Astrocyte (in vitro differentiated cells and primary cell): ENCODE results near the gene AKR1A1. TPM values are rescaled to one million over a fixed set of nuclear protein-coding genes. Genes with fewer than 3 reads are reported as not detected.

Experiments used
- total RNA-seq: library from RNA; stranded (reverse); gene quantifications from 2 replicates; pipeline ENCODE4 v1.2.1, GENCODE V29; 2021

AKR1A1 gene
- total RNA-seq, 1 donor from 2014 or later = 118 TPM

Other genes starting within 250 kb of the AKR1A1 start
- gene HPDL, start 223.9 kb upstream of the AKR1A1 start, total RNA-seq = 0.61 and 0.70 TPM in 2 replicates
- gene TOE1, start 210.7 kb upstream of the AKR1A1 start, total RNA-seq = 4.3 TPM in 2 replicates
- 6.0 and 6.6 TPM in 2 replicates for gene MUTYH, start 210.4 kb upstream of the AKR1A1 start, total RNA-seq
- 1.7 and 2.0 TPM in 2 replicates for gene TESK2, start 59.7 kb upstream of the AKR1A1 start, total RNA-seq
- 3.0 and 3.5 TPM in 2 replicates for gene CCDC163, start 50.8 kb upstream of the AKR1A1 start, total RNA-seq
- 5.4 and 6.2 TPM in 2 replicates for gene MMACHC, start 50.5 kb upstream of the AKR1A1 start, total RNA-seq
- gene PRDX1, start 28.9 kb upstream of the AKR1A1 start, total RNA-seq = 861 and 986 TPM in 2 replicates
- gene NASP, start 33.2 kb downstream of the AKR1A1 start, total RNA-seq = 46.2 and 55.9 TPM in 2 replicates
- gene CCDC17, start 73.2 kb downstream of the AKR1A1 start, total RNA-seq = 2.4 and 3.8 TPM in 2 replicates
- gene GPBP1L1, start 135.7 kb downstream of the AKR1A1 start, total RNA-seq = 116 TPM in 2 replicates
- gene TMEM69, start 137.4 kb downstream of the AKR1A1 start, total RNA-seq = 23.3 and 26.2 TPM in 2 replicates
- gene IPP, start 199.8 kb downstream of the AKR1A1 start, total RNA-seq = 13.3 and 18.2 TPM in 2 replicates